Measurements from ENCODE around the gene RAD51B.

RAD51B gene

DNA sequence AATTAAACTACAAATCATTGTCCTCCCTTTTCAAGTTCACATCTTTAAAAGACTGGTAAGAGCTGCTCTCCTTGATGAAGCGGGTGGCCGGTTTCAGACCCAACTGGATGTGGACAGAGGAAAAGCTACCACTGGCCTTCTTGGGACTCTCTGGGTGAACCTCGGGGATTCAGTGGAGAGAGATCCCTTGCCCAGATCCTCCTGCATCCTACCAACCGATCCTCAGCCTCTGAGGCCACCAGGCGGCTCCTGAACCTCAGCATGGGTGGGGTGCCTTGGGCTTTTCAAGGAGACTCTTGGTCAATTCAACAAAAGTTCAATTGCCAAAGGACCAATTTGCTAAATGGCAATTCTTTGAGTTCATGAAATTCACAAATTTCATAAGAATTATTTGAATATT, 888.8 kb downstream of the RAD51B start:
- H3K27ac ChIP-seq = no peak overlapping the region
- TF ChIP-seq, protein P1, sequence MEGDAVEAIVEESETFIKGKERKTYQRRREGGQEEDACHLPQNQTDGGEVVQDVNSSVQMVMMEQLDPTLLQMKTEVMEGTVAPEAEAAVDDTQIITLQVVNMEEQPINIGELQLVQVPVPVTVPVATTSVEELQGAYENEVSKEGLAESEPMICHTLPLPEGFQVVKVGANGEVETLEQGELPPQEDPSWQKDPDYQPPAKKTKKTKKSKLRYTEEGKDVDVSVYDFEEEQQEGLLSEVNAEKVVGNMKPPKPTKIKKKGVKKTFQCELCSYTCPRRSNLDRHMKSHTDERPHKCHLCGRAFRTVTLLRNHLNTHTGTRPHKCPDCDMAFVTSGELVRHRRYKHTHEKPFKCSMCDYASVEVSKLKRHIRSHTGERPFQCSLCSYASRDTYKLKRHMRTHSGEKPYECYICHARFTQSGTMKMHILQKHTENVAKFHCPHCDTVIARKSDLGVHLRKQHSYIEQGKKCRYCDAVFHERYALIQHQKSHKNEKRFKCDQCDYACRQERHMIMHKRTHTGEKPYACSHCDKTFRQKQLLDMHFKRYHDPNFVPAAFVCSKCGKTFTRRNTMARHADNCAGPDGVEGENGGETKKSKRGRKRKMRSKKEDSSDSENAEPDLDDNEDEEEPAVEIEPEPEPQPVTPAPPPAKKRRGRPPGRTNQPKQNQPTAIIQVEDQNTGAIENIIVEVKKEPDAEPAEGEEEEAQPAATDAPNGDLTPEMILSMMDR (conservative IDR thresholded peaks at IDR 0.05; ENCODE audit: low read depth) = no peak
- ChIA-PET POLR2A (ENCODE audit: low non-redundant PET) (no interaction called here), CTCF (interaction anchor here (0.7 kb wide), 1 partner anchor 76 kb away, joined by 3 read pairs; no protein-coding TSS in a partner anchor)
- no peak for DNase-seq (ENCODE audit: low spot score)

DNA sequence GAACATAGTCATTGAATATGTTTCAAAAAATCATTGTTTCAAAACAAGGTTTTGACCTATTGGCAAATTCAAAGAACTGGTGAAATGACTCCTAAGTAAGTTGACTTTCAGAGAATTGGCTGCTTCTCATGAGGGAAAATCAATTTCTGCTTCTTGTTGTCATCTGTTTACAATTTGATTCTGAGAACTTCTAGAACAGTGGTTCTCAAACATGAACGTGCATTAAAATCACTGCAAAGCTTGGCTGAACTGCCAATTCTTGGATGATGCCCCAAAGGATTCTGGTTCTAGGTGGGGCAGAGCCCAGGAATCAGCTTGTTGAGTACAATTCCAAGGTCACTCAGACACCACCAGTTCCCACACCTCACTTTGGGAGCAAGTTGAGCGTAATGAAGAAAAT, 889.4 kb downstream of the RAD51B start:
- DNase-seq (ENCODE audit: low spot score) = no peak
- no peak overlapping the region for H3K27ac ChIP-seq
- ChIA-PET CTCF (no interaction called here), POLR2A (ENCODE audit: low non-redundant PET) (no interaction called here)
- TF ChIP-seq, protein P1 (conservative IDR thresholded peaks at IDR 0.05; ENCODE audit: low read depth) = no peak

DNA sequence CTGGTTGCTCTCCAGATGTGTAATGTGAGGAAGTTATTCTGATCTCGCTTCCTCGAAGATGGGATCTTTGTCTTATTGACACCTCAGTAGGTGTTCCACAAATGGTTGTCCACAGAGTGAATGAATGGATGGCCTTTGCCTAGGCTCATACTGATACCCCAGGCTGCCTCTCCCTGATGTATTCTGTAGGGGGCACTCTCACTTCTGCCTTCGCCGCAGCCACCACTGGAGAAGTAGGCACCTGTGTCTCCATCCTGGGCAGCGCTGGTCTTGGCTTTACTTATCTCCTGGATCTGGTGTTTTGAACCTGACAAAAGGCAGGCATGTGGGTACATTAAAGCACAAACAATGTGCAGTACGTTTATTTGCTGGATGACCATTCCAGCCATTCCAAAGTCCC, 891.2 kb downstream of the RAD51B start:
- ChIA-PET POLR2A (ENCODE audit: low non-redundant PET) (no interaction called here), CTCF (no interaction called here)

DNA sequence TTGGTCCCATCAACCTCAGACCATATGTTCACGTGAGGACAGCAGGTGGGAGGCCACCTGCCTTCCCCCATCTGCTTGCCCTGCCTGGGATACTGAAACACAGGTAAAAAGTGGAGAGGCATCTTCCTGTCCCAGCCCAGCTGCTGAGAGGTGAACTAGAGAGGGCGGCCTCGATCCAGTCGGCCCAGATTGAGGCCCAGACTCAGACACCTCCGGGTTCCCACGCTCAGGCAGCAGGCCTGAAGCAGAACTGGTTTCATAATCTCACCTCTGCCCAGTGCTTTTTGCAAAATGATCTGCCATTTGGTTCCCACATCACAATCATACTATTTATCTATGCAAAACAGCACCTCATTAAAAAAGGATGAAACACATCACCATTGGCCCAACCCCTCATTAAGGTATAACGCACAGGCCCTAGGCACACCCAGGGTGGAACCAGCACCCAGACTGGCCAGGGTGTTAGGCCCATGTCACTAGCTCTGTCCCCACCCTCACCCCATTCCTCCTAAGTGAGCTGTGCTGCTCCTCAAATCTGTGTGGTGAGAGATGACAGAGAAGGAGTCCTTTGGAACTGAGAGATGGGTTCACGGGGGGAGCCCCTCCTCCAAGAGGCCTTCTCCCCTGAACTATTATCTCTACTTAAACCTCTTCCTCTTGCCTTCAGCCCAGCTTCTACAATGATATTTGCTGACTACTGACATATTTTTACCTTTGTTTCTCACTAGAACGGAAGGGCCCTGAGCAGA, 892.2 kb downstream of the RAD51B start:
- DNase-seq (ENCODE audit: low spot score) = no peak
- CTCF ChIA-PET = no interaction called here
- H3K27ac ChIP-seq = no peak overlapping the region
- TF ChIP-seq, protein P1 (conservative IDR thresholded peaks at IDR 0.05; ENCODE audit: low read depth) = no peak
- POLR2A ChIA-PET (ENCODE audit: low non-redundant PET) = no interaction called here

More for the DNA sequence above, 891.2 kb downstream of the RAD51B start:
- no peak for DNase-seq (ENCODE audit: low spot score)
- no peak overlapping the region for H3K27ac ChIP-seq
- TF ChIP-seq, protein P1 (conservative IDR thresholded peaks at IDR 0.05; ENCODE audit: low read depth) = no peak

DNA sequence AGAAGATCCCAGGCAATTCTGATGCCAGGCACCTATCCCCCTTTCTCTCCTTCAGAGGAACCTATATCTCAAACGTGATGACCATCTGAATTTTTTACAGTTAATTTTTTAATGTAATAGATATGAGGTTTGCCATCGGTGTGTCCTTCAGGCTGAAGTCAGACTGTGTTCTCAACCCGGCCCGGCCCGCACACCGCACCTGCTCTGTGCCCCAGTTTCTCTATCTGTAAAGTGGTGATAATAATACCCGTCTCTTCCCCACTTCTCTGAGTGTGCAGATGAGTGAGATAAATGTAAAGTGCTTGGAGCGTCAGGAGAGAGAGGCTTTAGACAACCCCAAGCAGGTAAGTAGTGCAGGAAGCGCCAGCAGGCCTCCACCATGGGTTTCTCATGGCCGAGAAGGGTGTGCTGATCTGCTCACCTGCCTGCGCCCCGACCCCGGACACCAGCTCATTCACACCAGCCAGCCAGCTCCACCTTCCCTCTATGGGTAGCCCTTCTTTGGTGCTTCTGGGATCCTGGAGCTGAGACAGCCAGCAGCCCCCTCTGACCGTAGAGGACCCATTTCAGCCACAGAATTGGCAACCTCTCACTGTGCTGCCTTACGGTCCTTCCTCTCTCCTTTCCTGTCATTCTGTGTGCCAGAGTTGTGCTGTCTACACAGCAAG, 893.3 kb downstream of the RAD51B start:
- TF ChIP-seq, protein P1 (conservative IDR thresholded peaks at IDR 0.05; ENCODE audit: low read depth) = no peak
- DNase-seq (ENCODE audit: low spot score) = no peak
- CTCF ChIA-PET = no interaction called here
- no peak overlapping the region for H3K27ac ChIP-seq
- POLR2A ChIA-PET (ENCODE audit: low non-redundant PET) = no interaction called here

DNA sequence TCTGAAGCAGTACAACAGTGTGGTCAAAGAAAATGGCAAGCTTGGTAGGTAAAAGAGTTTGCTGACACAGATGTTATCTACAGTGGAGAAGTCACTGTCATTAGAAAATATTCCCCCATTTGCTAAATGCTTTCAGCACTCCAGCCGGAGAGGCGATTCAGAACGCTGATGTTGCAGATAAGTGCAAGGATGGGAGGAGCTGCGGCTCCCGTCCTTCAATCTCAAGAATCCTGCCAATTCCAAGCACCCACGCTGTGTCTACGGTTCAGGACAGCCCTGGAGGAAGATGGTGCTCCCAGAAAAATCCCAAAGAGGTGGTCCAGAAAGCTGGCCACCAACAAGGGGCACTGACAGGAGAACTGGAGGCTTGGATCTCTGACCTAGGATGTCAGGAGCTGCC, 894.2 kb downstream of the RAD51B start:
- ChIA-PET POLR2A (ENCODE audit: low non-redundant PET) (no interaction called here), CTCF (interaction anchor here (0.6 kb wide), 1 partner anchor 257 kb away, joined by 3 read pairs; no protein-coding TSS in a partner anchor)
- no peak overlapping the region for H3K27ac ChIP-seq
- TF ChIP-seq, protein P1 (conservative IDR thresholded peaks at IDR 0.05; ENCODE audit: low read depth) = no peak
- DNase-seq (ENCODE audit: low spot score) = no peak

Measured in RWPE1 (cell line).